Suprapubic skin (tissue), 3 donors: ENCODE results near the gene SETD3.

ENCODE experiments used
- CTCF ChIP-seq, 2 donors: fragments of 200-600 bp in 1 of 2; fragments of 450-650 bp in 1 of 2; sonication (generic) in 1 of 2; IDR thresholded peaks; one replicate each; pipeline ENCODE4 v1.5.1; 2016 to 2019; ENCODE audit warnings: antibody characterized with exemption in 2 of 2, mild to moderate bottlenecking in 1 of 2, moderate library complexity in 1 of 2
- EP300 ChIP-seq: sonication (generic); formaldehyde crosslinking; IDR thresholded peaks from one replicate; pipeline ENCODE4 v1.6.1; 2017; ENCODE audit warnings: antibody characterized with exemption
- POLR2A ChIP-seq, 2 donors: fragments of 450-650 bp; IDR thresholded peaks; one replicate each; pipeline ENCODE4 v1.6.1; 2017; ENCODE audit warnings: antibody characterized with exemption in 2 of 2, mild to moderate bottlenecking in 2 of 2, moderate library complexity in 2 of 2

- TF ChIP-seq CTCF (IDR thresholded peaks at IDR 0.05) (no peak), POLR2A (IDR thresholded peaks at IDR 0.05) (no peak), EP300 (no peak)
Observed at GRCh38 chr14:99426813-99427346, 53.8 kb downstream of the SETD3 start.
